Activated naive CD8-positive, alpha-beta T cell treated with anti-CD3 and anti-CD28 coated beads, Interleukin-2, amount 10 ng/mL, durations not matched to agents 7 days and 5 days (primary cell): ENCODE results near the gene ADCK1. TPM values are rescaled to one million over a fixed set of nuclear protein-coding genes. Genes with fewer than 3 reads are reported as not detected.
"Not testable (repeated sequence)": the region's sequence is repeated elsewhere in the genome, so short reads cannot be mapped to it uniquely, and the experiment has no call there.

Source experiments
- ATAC-seq: fragments of 150-1000 bp; cut with Tn5 transposase; one replicate; pipeline ENCODE4 v1.10.0; 2021; ENCODE audit warnings: low read depth, moderate library complexity
- POLR2A ChIA-PET: fragments of 350-600 bp; sonication (Branson Sonifier 250); formaldehyde crosslinking; loops from one replicate; lab custom pipeline; 2021; ENCODE audit warnings: antibody characterized with exemption; lab: Charles Lee
- DNase-seq: peaks from one replicate; pipeline ENCODE4 v3.0.0; 2021
- H3K27ac Mint-ChIP-seq: one replicate; pipeline ENCODE4 v1.8.0; 2022; ENCODE audit warnings: mild to moderate bottlenecking, mixed read lengths
- H3K27me3 Mint-ChIP-seq: one replicate; pipeline ENCODE4 v1.8.0; 2022; ENCODE audit warnings: mild to moderate bottlenecking, moderate library complexity, mixed read lengths
- H3K36me3 Mint-ChIP-seq: one replicate; pipeline ENCODE4 v1.8.0; 2021; ENCODE audit warnings: mild to moderate bottlenecking, mixed read lengths
- H3K4me1 Mint-ChIP-seq: one replicate; pipeline ENCODE4 v1.8.0; 2021; ENCODE audit warnings: mixed read lengths
- H3K4me3 Mint-ChIP-seq: one replicate; pipeline ENCODE4 v1.8.0; 2022; ENCODE audit warnings: mild to moderate bottlenecking, moderate library complexity, mixed read lengths
- H3K9me3 Mint-ChIP-seq: one replicate; pipeline ENCODE4 v1.8.0; 2021; ENCODE audit warnings: mixed read lengths
- total RNA-seq, 2 experiments: library from RNA; stranded (reverse); gene quantifications; one replicate each; pipeline ENCODE4 v1.2.3, GENCODE V29; 2021

ADCK1 gene
- total RNA-seq, 2 experiments from 2014 or later, result 3.8 TPM

- H3K4me1 Mint-ChIP-seq, result no peaks in the 10 kb centered on the region
- H3K36me3 Mint-ChIP-seq, result peaks cover 2% of the 10 kb centered on the region
- H3K9me3 Mint-ChIP-seq, result no peaks in the 10 kb centered on the region
- DNase-seq, result no peak
- H3K27ac Mint-ChIP-seq, result no peak overlapping the region
- POLR2A ChIA-PET, result no interaction called here
- no peaks in the 10 kb centered on the region for H3K27me3 Mint-ChIP-seq
- no peak overlapping the region for H3K4me3 Mint-ChIP-seq
- no peak for ATAC-seq
These were observed 82.2 kb downstream of the ADCK1 start for GRCh38 chr14:77882098-77882497.

- Mint-ChIP-seq H3K9me3 (no peaks in the 10 kb centered on the region), H3K27ac (no peak overlapping the region)
These were observed 82.7 kb downstream of the ADCK1 start for GRCh38 chr14:77882636-77883035.

GRCh38 chr14:77883131-77883846 lies 83.4 kb downstream of the ADCK1 start:
- H3K4me3 Mint-ChIP-seq, result no peak overlapping the region
- DNase-seq, result no peak
- POLR2A ChIA-PET, result no interaction called here
- no peaks in the 10 kb centered on the region for H3K9me3 Mint-ChIP-seq
- ATAC-seq, result no peak
- H3K4me1 Mint-ChIP-seq, result no peaks in the 10 kb centered on the region
- H3K36me3 Mint-ChIP-seq, result peaks cover 2% of the 10 kb centered on the region
- no peak overlapping the region for H3K27ac Mint-ChIP-seq
- H3K27me3 Mint-ChIP-seq, result no peaks in the 10 kb centered on the region

More at GRCh38 chr14:77882636-77883035, 82.7 kb downstream of the ADCK1 start:
- Mint-ChIP-seq H3K4me3 (no peak overlapping the region), H3K4me1 (no peaks in the 10 kb centered on the region), H3K36me3 (peaks cover 2% of the 10 kb centered on the region), H3K27me3 (no peaks in the 10 kb centered on the region)
- POLR2A ChIA-PET, result no interaction called here
- DNase-seq (no peak), ATAC-seq (no peak)

GRCh38 chr14:77883847-77884238 lies 83.9 kb downstream of the ADCK1 start:
- peaks cover 2% of the 10 kb centered on the region for H3K36me3 Mint-ChIP-seq

GRCh38 chr14:77885367-77885766 lies 85.5 kb downstream of the ADCK1 start:
- Mint-ChIP-seq H3K36me3 (peaks cover 2% of the 10 kb centered on the region), H3K9me3 (no peaks in the 10 kb centered on the region), H3K27me3 (no peaks in the 10 kb centered on the region), H3K4me1 (no peaks in the 10 kb centered on the region), H3K4me3 (no peak overlapping the region), H3K27ac (no peak overlapping the region)
- DNase-seq (no peak), ATAC-seq (no peak)
- POLR2A ChIA-PET, result no interaction called here

More at GRCh38 chr14:77883847-77884238, 83.9 kb downstream of the ADCK1 start:
- H3K4me1 Mint-ChIP-seq, result no peaks in the 10 kb centered on the region
- H3K9me3 Mint-ChIP-seq, result no peaks in the 10 kb centered on the region
- no peak for DNase-seq
- H3K4me3 Mint-ChIP-seq, result no peak overlapping the region
- POLR2A ChIA-PET, result no interaction called here
- ATAC-seq, result no peak
- no peak overlapping the region for H3K27ac Mint-ChIP-seq
- H3K27me3 Mint-ChIP-seq, result no peaks in the 10 kb centered on the region

GRCh38 chr14:77886010-77886409 lies 86.1 kb downstream of the ADCK1 start:
- Mint-ChIP-seq H3K4me1 (no peaks in the 10 kb centered on the region), H3K9me3 (no peaks in the 10 kb centered on the region), H3K27ac (no peak overlapping the region), H3K36me3 (peaks cover 2% of the 10 kb centered on the region), H3K27me3 (no peaks in the 10 kb centered on the region), H3K4me3 (no peak overlapping the region)
- ATAC-seq (no peak), DNase-seq (no peak)
- POLR2A ChIA-PET, result no interaction called here

GRCh38 chr14:77888903-77889302 lies 89.0 kb downstream of the ADCK1 start:
- H3K9me3 Mint-ChIP-seq, POLR2A ChIA-PET, ATAC-seq, H3K36me3 Mint-ChIP-seq, H3K4me3 Mint-ChIP-seq, H3K27ac Mint-ChIP-seq, H3K4me1 Mint-ChIP-seq, H3K27me3 Mint-ChIP-seq, DNase-seq: not testable (repeated sequence)

GRCh38 chr14:77889971-77890442 lies 90.1 kb downstream of the ADCK1 start:
- ATAC-seq (no peak), DNase-seq (no peak)
- H3K36me3 Mint-ChIP-seq, result peaks cover 2% of the 10 kb centered on the region
- H3K4me1 Mint-ChIP-seq, result no peaks in the 10 kb centered on the region
- POLR2A ChIA-PET, result no interaction called here
- H3K27me3 Mint-ChIP-seq, result no peaks in the 10 kb centered on the region
- H3K9me3 Mint-ChIP-seq, result no peaks in the 10 kb centered on the region
- no peak overlapping the region for H3K4me3 Mint-ChIP-seq
- no peak overlapping the region for H3K27ac Mint-ChIP-seq

- ATAC-seq, result no peak
- H3K4me1 Mint-ChIP-seq, result no peaks in the 10 kb centered on the region
- no peak overlapping the region for H3K27ac Mint-ChIP-seq
- POLR2A ChIA-PET, result no interaction called here
- H3K9me3 Mint-ChIP-seq, result no peaks in the 10 kb centered on the region
- H3K27me3 Mint-ChIP-seq, result no peaks in the 10 kb centered on the region
- H3K36me3 Mint-ChIP-seq, result peaks cover 2% of the 10 kb centered on the region
- DNase-seq, result no peak
- no peak overlapping the region for H3K4me3 Mint-ChIP-seq
These were observed 91.0 kb downstream of the ADCK1 start for GRCh38 chr14:77890873-77891272.

- H3K27ac Mint-ChIP-seq, result no peak overlapping the region
- DNase-seq (no peak), ATAC-seq (no peak)
- no peaks in the 10 kb centered on the region for H3K4me1 Mint-ChIP-seq
- no peaks in the 10 kb centered on the region for H3K27me3 Mint-ChIP-seq
- H3K4me3 Mint-ChIP-seq, result no peak overlapping the region
- POLR2A ChIA-PET, result no interaction called here
- no peaks in the 10 kb centered on the region for H3K36me3 Mint-ChIP-seq
- H3K9me3 Mint-ChIP-seq, result no peaks in the 10 kb centered on the region
These were observed 92.5 kb downstream of the ADCK1 start for GRCh38 chr14:77892381-77892871.

- ATAC-seq (no peak), DNase-seq (no peak)
- H3K36me3 Mint-ChIP-seq, result no peaks in the 10 kb centered on the region
- no peak overlapping the region for H3K4me3 Mint-ChIP-seq
- no peaks in the 10 kb centered on the region for H3K27me3 Mint-ChIP-seq
- no peaks in the 10 kb centered on the region for H3K9me3 Mint-ChIP-seq
- H3K27ac Mint-ChIP-seq, result no peak overlapping the region
- H3K4me1 Mint-ChIP-seq, result no peaks in the 10 kb centered on the region
- POLR2A ChIA-PET, result no interaction called here
These were observed 93.1 kb downstream of the ADCK1 start for GRCh38 chr14:77892890-77893484.

- Mint-ChIP-seq H3K27me3 (no peaks in the 10 kb centered on the region), H3K4me1 (no peaks in the 10 kb centered on the region), H3K36me3 (no peaks in the 10 kb centered on the region), H3K9me3 (no peaks in the 10 kb centered on the region), H3K4me3 (no peak overlapping the region), H3K27ac (no peak overlapping the region)
- DNase-seq, result no peak
- no peak for ATAC-seq
- POLR2A ChIA-PET, result no interaction called here
These were observed 97.5 kb downstream of the ADCK1 start for GRCh38 chr14:77897374-77897773.

- Mint-ChIP-seq H3K9me3 (no peaks in the 10 kb centered on the region), H3K27ac (no peak overlapping the region), H3K36me3 (no peaks in the 10 kb centered on the region), H3K4me1 (peaks cover 2% of the 10 kb centered on the region), H3K4me3 (no peak overlapping the region), H3K27me3 (no peaks in the 10 kb centered on the region)
- no peak for ATAC-seq
- no peak for DNase-seq
- POLR2A ChIA-PET, result no interaction called here
These were observed 102.9 kb downstream of the ADCK1 start for GRCh38 chr14:77902811-77903210.

GRCh38 chr14:77903221-77903620 lies 103.3 kb downstream of the ADCK1 start:
- Mint-ChIP-seq H3K9me3 (no peaks in the 10 kb centered on the region), H3K36me3 (no peaks in the 10 kb centered on the region), H3K4me3 (no peak overlapping the region), H3K27ac (peak overlapping the region; percentile 31), H3K27me3 (no peaks in the 10 kb centered on the region), H3K4me1 (peaks cover 2% of the 10 kb centered on the region)
- no peak for DNase-seq
- ATAC-seq, result no peak
- POLR2A ChIA-PET, result no interaction called here
